ENCODE data around the gene DNAJC28.
"Not testable (repeated sequence)": the region's sequence is repeated elsewhere in the genome, so short reads cannot be mapped to it uniquely, and the experiment has no call there.

DNAJC28 gene

GRCh38 chr21:33452362-33452761 is 39.2 kb downstream of the DNAJC28 start:
- no peak for DNase-seq (ENCODE audit: extremely low read depth, low read depth)
- H3K4me3 ChIP-seq (replicated peaks; ENCODE audit: low read depth, low read length): no peak overlapping the region
- TF ChIP-seq CTCF (IDR thresholded peaks at IDR 0.05; ENCODE audit: low read depth, low read length, missing control alignments): no peak

- no peak for TF ChIP-seq CTCF (IDR thresholded peaks at IDR 0.05; ENCODE audit: low read depth, low read length, missing control alignments)
- no peak for DNase-seq (ENCODE audit: extremely low read depth, low read depth)
- no peak overlapping the region for H3K4me3 ChIP-seq (replicated peaks; ENCODE audit: low read depth, low read length)
These were observed 39.9 kb downstream of the DNAJC28 start for GRCh38 chr21:33451634-33452071.

GRCh38 chr21:33449616-33450015 is 41.9 kb downstream of the DNAJC28 start:
- no peak for TF ChIP-seq CTCF (IDR thresholded peaks at IDR 0.05; ENCODE audit: low read depth, low read length, missing control alignments)
- H3K4me3 ChIP-seq (replicated peaks; ENCODE audit: low read depth, low read length): no peak overlapping the region
- DNase-seq (ENCODE audit: extremely low read depth, low read depth): no peak

GRCh38 chr21:33446620-33447019 is 44.9 kb downstream of the DNAJC28 start:
- DNase-seq (ENCODE audit: extremely low read depth, low read depth): not testable (repeated sequence)

GRCh38 chr21:33444499-33444898 is 47.0 kb downstream of the DNAJC28 start:
- DNase-seq (ENCODE audit: extremely low read depth, low read depth): no peak
- no peak overlapping the region for H3K4me3 ChIP-seq (replicated peaks; ENCODE audit: low read depth, low read length)
- TF ChIP-seq CTCF (IDR thresholded peaks at IDR 0.05; ENCODE audit: low read depth, low read length, missing control alignments): no peak

More at GRCh38 chr21:33446620-33447019, 44.9 kb downstream of the DNAJC28 start:
- not testable (repeated sequence) for H3K4me3 ChIP-seq (replicated peaks; ENCODE audit: low read depth, low read length)

GRCh38 chr21:33443194-33443593 is 48.3 kb downstream of the DNAJC28 start:
- no peak overlapping the region for H3K4me3 ChIP-seq (replicated peaks; ENCODE audit: low read depth, low read length)
- no peak for TF ChIP-seq CTCF (IDR thresholded peaks at IDR 0.05; ENCODE audit: low read depth, low read length, missing control alignments)
- no peak for DNase-seq (ENCODE audit: extremely low read depth, low read depth)

- no peak overlapping the region for H3K4me3 ChIP-seq (replicated peaks; ENCODE audit: low read depth, low read length)
- peak; percentile 58 for DNase-seq (ENCODE audit: extremely low read depth, low read depth)
- no peak for TF ChIP-seq CTCF (IDR thresholded peaks at IDR 0.05; ENCODE audit: low read depth, low read length, missing control alignments)
These were observed 49.7 kb downstream of the DNAJC28 start for GRCh38 chr21:33441489-33442477.

Measured in HFF-Myc (cell line).